CD4-positive, alpha-beta T cell (primary cell): ENCODE results near the gene SCAF4. TPM values are rescaled to one million over a fixed set of nuclear protein-coding genes. Genes with fewer than 3 reads are reported as not detected.
A peak's percentile ranks its signal among the peaks of the same experiment; 100 is the strongest.

Experiments used
- ATAC-seq: fragments of 200-7000 bp; cut with Tn5 transposase; one replicate; pipeline ENCODE4 v1.10.0; 2022; ENCODE audit warnings: mild to moderate bottlenecking; ENCODE audit not compliant: poor library complexity
- CTCF ChIA-PET: fragments of 350-600 bp; sonication (Branson Sonifier 250); formaldehyde crosslinking; loops from one replicate; lab custom pipeline; 2021; ENCODE audit warnings: antibody characterized with exemption, inconsistent platforms; lab: Charles Lee
- POLR2A ChIA-PET: fragments of 350-600 bp; sonication (Branson Sonifier 250); formaldehyde crosslinking; loops from one replicate; lab custom pipeline; 2021; ENCODE audit warnings: antibody characterized with exemption, inconsistent platforms; lab: Charles Lee
- DNase-seq, 14 experiments: peaks; one replicate each; pipeline ENCODE4 v3.0.0-alpha.2; 2013 to 2020; ENCODE audit warnings: mixed read lengths in 2 of 14
- H3K27ac ChIP-seq, 2 donors: one replicate each; pipeline versions ENCODE4 v1.5.1 to v1.7.0; 2013; ENCODE audit warnings: low read length in 2 of 2, low read depth in 1 of 2, mild to moderate bottlenecking in 1 of 2
- H3K27me3 ChIP-seq, 2 experiments: 1 replicate in 1 of 2; 2 replicates in 1 of 2; pipeline versions ENCODE4 v1.6.1 to v1.7.0; 2013; ENCODE audit warnings: low read length in 2 of 2, control low read depth in 1 of 2, mild to moderate bottlenecking in 1 of 2, moderate library complexity in 1 of 2; ENCODE audit not compliant: insufficient read depth in 2 of 2, control insufficient read depth in 1 of 2
- H3K36me3 ChIP-seq: one replicate; pipeline ENCODE4 v1.6.1; 2013; ENCODE audit warnings: low read length, control low read depth; ENCODE audit not compliant: insufficient read depth
- H3K4me1 ChIP-seq: one replicate; pipeline ENCODE4 v1.6.1; 2013; ENCODE audit warnings: low read length, control low read depth; ENCODE audit not compliant: insufficient read depth
- H3K4me3 ChIP-seq: one replicate; pipeline ENCODE4 v1.5.1; 2013; ENCODE audit warnings: mild to moderate bottlenecking, low read length, moderate library complexity
- H3K9me3 ChIP-seq, 2 experiments: 1 replicate in 1 of 2; 2 replicates in 1 of 2; pipeline versions ENCODE4 v1.6.1 to v1.7.0; 2013; ENCODE audit warnings: low read length in 2 of 2, mild to moderate bottlenecking in 2 of 2, control low read depth in 1 of 2, moderate library complexity in 1 of 2; ENCODE audit not compliant: control insufficient read depth in 1 of 2, insufficient read depth in 1 of 2
- H3K27ac Mint-ChIP-seq: one replicate; pipeline ENCODE4 v1.8.0; 2020; ENCODE audit warnings: mixed read lengths
- H3K27me3 Mint-ChIP-seq: one replicate; pipeline ENCODE4 v1.8.0; 2021; ENCODE audit warnings: mixed read lengths
- H3K36me3 Mint-ChIP-seq: one replicate; pipeline ENCODE4 v1.8.0; 2021; ENCODE audit warnings: low read depth, mixed read lengths
- H3K4me1 Mint-ChIP-seq: one replicate; pipeline ENCODE4 v1.8.0; 2021; ENCODE audit warnings: low read depth, mixed read lengths
- H3K4me3 Mint-ChIP-seq: one replicate; pipeline ENCODE4 v1.8.0; 2020; ENCODE audit warnings: mild to moderate bottlenecking, mixed read lengths
- H3K9me3 Mint-ChIP-seq: one replicate; pipeline ENCODE4 v1.8.0; 2020; ENCODE audit warnings: mixed read lengths
- intact Hi-C, 2 experiments: fragments of 100-400 bp; cut with DNase I in 1 of 2; cut with micrococcal nuclease in 1 of 2; formaldehyde crosslinking; loops; one replicate each; pipeline versions ENCODE4 v1.15.1 to v1.9.0; 2023 to 2025; cut with DNase I, micrococcal nuclease
- total RNA-seq, 174 experiments: library from RNA in 2 of 174; stranded (reverse) in 2 of 174; gene quantifications; one replicate each; pipeline ENCODE4 v1.2.3 and lab custom pipeline; 2021 to 2026
- TF ChIP-seq, protein P1 (sequence below): fragments of 200-600 bp; IDR thresholded peaks from one replicate; pipeline ENCODE4 v1.8.0; 2022; ENCODE audit warnings: antibody characterized with exemption, mild to moderate bottlenecking

SCAF4 gene
- total RNA-seq, 2 experiments from 2014 or later: 56.1 to 57.8 TPM

DNA sequence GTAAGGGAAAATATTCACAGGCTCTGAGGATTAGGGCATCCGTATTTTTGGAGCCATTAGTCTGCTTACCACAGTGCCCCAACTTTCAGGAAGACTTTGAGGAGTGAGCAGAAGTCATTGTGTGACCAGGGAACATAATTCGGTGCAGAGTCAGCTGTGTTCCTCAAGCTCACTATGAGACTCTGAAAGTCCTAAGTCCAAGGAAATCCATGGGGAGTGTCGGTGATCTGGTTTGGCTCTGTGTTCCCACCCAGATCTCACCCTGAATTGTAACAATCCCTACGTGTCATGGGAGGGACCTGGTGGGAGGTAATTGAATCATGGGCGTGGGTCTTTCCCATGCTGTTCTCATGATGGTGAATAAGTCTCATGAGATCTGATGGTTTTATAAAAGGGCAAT is 45.9 kb upstream of the SCAF4 start:
- POLR2A ChIA-PET: no interaction called here
- no peak overlapping the region for H3K4me3 Mint-ChIP-seq
- DNase-seq: no peak
- CTCF ChIA-PET: no interaction called here
- Histone ChIP-seq H3K36me3 (no peaks in the 10 kb centered on the region), H3K9me3 (no peaks in the 10 kb centered on the region), H3K27me3 (no peaks in the 10 kb centered on the region), H3K4me3 (no peak overlapping the region), H3K4me1 (no peaks in the 10 kb centered on the region), H3K27ac (no peak overlapping the region)
- no peaks in the 10 kb centered on the region for H3K36me3 Mint-ChIP-seq
- ATAC-seq: no peak
- H3K27me3 Mint-ChIP-seq: peaks cover 10% of the 10 kb centered on the region
- intact Hi-C loops: no loop called here
- H3K9me3 Mint-ChIP-seq: no peaks in the 10 kb centered on the region
- H3K4me1 Mint-ChIP-seq: no peaks in the 10 kb centered on the region
- no peak overlapping the region for H3K27ac Mint-ChIP-seq
- TF ChIP-seq, protein P1, sequence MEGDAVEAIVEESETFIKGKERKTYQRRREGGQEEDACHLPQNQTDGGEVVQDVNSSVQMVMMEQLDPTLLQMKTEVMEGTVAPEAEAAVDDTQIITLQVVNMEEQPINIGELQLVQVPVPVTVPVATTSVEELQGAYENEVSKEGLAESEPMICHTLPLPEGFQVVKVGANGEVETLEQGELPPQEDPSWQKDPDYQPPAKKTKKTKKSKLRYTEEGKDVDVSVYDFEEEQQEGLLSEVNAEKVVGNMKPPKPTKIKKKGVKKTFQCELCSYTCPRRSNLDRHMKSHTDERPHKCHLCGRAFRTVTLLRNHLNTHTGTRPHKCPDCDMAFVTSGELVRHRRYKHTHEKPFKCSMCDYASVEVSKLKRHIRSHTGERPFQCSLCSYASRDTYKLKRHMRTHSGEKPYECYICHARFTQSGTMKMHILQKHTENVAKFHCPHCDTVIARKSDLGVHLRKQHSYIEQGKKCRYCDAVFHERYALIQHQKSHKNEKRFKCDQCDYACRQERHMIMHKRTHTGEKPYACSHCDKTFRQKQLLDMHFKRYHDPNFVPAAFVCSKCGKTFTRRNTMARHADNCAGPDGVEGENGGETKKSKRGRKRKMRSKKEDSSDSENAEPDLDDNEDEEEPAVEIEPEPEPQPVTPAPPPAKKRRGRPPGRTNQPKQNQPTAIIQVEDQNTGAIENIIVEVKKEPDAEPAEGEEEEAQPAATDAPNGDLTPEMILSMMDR: no peak

DNA sequence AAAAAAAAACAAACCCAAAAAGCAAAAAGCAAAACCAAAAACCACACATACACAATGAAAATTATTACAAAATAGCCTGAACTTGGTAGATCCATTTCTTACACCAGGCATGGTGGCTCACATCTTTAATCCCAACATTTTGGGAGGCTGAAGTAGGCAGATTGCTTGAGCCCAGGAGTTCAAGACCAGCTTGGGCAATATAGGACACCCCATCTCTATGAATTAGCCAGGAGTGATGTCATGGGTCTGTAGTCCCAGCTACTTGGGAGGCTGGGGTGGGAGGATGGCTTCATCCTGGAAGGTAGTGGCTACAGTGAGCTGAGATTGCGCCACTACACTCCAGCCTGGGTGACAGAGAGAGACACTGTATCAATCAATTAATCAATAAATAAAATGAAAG is 42.1 kb upstream of the SCAF4 start:
- intact Hi-C loops: no loop called here
- TF ChIP-seq, protein P1: no peak
- H3K36me3 Mint-ChIP-seq: no peaks in the 10 kb centered on the region
- H3K4me3 ChIP-seq: no peak overlapping the region
- ChIA-PET CTCF (interaction anchor here (0.7 kb wide), 1 partner anchor 88 kb away, joined by 3 read pairs; no protein-coding TSS in a partner anchor), POLR2A (no interaction called here)
- no peaks in the 10 kb centered on the region for H3K27me3 Mint-ChIP-seq
- no peaks in the 10 kb centered on the region for H3K9me3 Mint-ChIP-seq
- H3K4me3 Mint-ChIP-seq: no peak overlapping the region
- DNase-seq (no peak), ATAC-seq (no peak)
- no peaks in the 10 kb centered on the region for H3K9me3 ChIP-seq
- H3K27ac ChIP-seq: no peak overlapping the region
- no peak overlapping the region for H3K27ac Mint-ChIP-seq
- no peaks in the 10 kb centered on the region for H3K36me3 ChIP-seq
- H3K4me1 ChIP-seq: no peaks in the 10 kb centered on the region
- H3K27me3 ChIP-seq: no peaks in the 10 kb centered on the region
- no peaks in the 10 kb centered on the region for H3K4me1 Mint-ChIP-seq

DNA sequence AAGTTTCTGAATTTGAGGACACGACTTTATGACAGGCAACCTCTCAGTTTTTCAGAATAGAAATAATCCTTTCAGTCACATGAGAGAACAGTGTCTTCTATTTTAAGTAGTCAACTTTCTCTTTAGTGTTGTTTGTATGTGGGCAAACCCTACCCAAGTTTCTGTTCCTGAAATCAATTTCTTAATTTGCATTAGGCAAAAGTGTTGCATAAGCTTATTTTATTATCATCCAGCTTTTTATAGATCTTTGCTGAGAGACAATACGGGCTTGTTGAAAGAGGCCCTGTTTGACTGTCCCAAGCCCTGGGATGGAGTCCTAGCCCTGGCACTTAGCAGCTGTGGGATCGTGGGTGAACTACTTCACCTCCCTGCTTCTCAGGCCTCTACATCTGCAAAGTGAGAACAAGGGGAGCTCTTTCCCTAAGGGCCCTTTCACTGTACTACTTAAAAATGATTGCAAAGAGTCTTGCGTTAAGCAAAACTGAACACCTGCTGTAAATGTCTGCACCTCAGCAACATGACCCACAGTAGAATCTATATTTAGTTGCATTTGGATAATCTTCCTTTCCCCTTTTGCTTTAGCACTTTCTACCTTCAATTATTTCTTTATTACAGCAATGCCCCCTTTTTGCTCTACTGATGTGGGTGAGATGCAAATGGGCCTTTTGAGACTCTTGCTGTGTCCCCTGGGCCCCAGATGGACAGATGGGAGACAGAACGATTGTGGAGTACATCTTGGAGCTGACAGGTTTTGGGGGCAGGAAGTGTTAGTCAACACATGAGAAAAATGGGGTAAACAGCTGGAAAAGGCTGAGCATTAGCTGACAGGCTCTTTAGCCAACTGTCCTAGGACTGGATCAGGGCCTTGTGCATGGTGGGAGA is 41.0 kb upstream of the SCAF4 start:
- no peaks in the 10 kb centered on the region for H3K27me3 ChIP-seq
- no peaks in the 10 kb centered on the region for H3K4me1 ChIP-seq
- Mint-ChIP-seq H3K36me3 (no peaks in the 10 kb centered on the region), H3K4me1 (no peaks in the 10 kb centered on the region), H3K4me3 (no peak overlapping the region), H3K9me3 (no peaks in the 10 kb centered on the region), H3K27ac (no peak overlapping the region), H3K27me3 (no peaks in the 10 kb centered on the region)
- CTCF ChIA-PET: interaction anchor here (0.7 to 1.0 kb wide), 2 partner anchors 13 to 89 kb away, joined by 3 read pairs; no protein-coding TSS in a partner anchor
- H3K4me3 ChIP-seq: no peak overlapping the region
- no peak overlapping the region for H3K27ac ChIP-seq
- DNase-seq: peak in 2 of 14 experiments; percentile 4 to 10
- ATAC-seq: no peak
- TF ChIP-seq, protein P1: no peak
- no peaks in the 10 kb centered on the region for H3K9me3 ChIP-seq
- H3K36me3 ChIP-seq: no peaks in the 10 kb centered on the region
- POLR2A ChIA-PET: no interaction called here
- intact Hi-C loops: no loop called here
